Mucosa of rectum (tissue), 2 donors: ENCODE results near the gene CELF5.
"Not testable (repeated sequence)": the region's sequence is repeated elsewhere in the genome, so short reads cannot be mapped to it uniquely, and the experiment has no call there.

Experiments used
- H3K27ac ChIP-seq, 2 donors: one replicate each; pipeline ENCODE4 v1.7.0; 2013; ENCODE audit warnings: inconsistent platforms in 2 of 2, low read depth in 2 of 2, low read length in 2 of 2
- H3K27me3 ChIP-seq, 2 donors: one replicate each; pipeline ENCODE4 v1.7.0; 2013; ENCODE audit warnings: low read length in 2 of 2; ENCODE audit not compliant: control insufficient read depth in 2 of 2, insufficient read depth in 2 of 2
- H3K36me3 ChIP-seq, 2 donors: one replicate each; pipeline ENCODE4 v1.7.0; 2013; ENCODE audit warnings: low read length in 2 of 2; ENCODE audit not compliant: control insufficient read depth in 2 of 2, insufficient read depth in 2 of 2
- H3K4me1 ChIP-seq, 2 donors: one replicate each; pipeline ENCODE4 v1.7.0; 2013; ENCODE audit warnings: low read length in 2 of 2, mild to moderate bottlenecking in 1 of 2; ENCODE audit not compliant: control insufficient read depth in 2 of 2, insufficient read depth in 2 of 2
- H3K4me3 ChIP-seq, 2 donors: one replicate each; pipeline ENCODE4 v1.7.0; 2013; ENCODE audit warnings: low read length in 2 of 2
- H3K9ac ChIP-seq, 2 donors: one replicate each; pipeline ENCODE4 v1.7.0; 2013; ENCODE audit warnings: low read length in 2 of 2, low read depth in 1 of 2, mild to moderate bottlenecking in 1 of 2
- H3K9me3 ChIP-seq, 2 donors: one replicate each; pipeline ENCODE4 v1.7.0; 2013; ENCODE audit warnings: low read length in 2 of 2; ENCODE audit not compliant: control insufficient read depth in 2 of 2
- donor health status: healthy.
- donor health status: Normal muscosa, but diverticular disease.

CELF5 gene

DNA sequence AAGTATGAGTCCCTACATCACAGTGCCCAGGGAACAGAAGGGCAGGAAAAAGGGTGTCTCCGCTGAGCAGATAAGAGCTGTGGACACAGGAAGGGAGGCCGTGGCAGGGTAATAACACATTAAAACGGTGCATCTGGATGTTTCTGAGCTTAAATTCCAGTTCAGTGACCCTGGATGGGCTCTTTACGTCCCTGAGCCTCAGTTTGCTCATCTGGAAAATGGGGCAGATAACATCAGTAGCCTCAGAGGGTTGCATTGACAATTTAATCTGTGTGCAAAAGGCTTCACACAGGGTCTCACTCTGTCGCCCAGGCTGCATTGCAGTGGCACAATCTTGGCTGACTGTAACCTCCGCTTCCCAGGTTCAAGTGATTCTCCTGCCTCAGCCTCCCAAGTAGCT is 58.1 kb downstream of the CELF5 start:
- no peaks in the 10 kb centered on the region for H3K36me3 ChIP-seq
- no peak overlapping the region for H3K9ac ChIP-seq
- H3K4me3 ChIP-seq: no peak overlapping the region
- no peaks in the 10 kb centered on the region for H3K9me3 ChIP-seq
- H3K27me3 ChIP-seq: peaks cover 0 to 4% of the 10 kb centered on the region in 2 donors
- H3K27ac ChIP-seq: no peak overlapping the region
- peaks cover 4 to 7% of the 10 kb centered on the region in 2 donors for H3K4me1 ChIP-seq

GRCh38 chr19:3283246-3283751 is 58.8 kb downstream of the CELF5 start:
- H3K27ac ChIP-seq: no peak overlapping the region
- no peak overlapping the region for H3K9ac ChIP-seq
- peaks cover 0 to 4% of the 10 kb centered on the region in 2 donors for H3K27me3 ChIP-seq
- H3K4me1 ChIP-seq: peaks cover 4 to 7% of the 10 kb centered on the region in 2 donors
- H3K4me3 ChIP-seq: no peak overlapping the region
- H3K9me3 ChIP-seq: no peaks in the 10 kb centered on the region
- no peaks in the 10 kb centered on the region for H3K36me3 ChIP-seq

DNA sequence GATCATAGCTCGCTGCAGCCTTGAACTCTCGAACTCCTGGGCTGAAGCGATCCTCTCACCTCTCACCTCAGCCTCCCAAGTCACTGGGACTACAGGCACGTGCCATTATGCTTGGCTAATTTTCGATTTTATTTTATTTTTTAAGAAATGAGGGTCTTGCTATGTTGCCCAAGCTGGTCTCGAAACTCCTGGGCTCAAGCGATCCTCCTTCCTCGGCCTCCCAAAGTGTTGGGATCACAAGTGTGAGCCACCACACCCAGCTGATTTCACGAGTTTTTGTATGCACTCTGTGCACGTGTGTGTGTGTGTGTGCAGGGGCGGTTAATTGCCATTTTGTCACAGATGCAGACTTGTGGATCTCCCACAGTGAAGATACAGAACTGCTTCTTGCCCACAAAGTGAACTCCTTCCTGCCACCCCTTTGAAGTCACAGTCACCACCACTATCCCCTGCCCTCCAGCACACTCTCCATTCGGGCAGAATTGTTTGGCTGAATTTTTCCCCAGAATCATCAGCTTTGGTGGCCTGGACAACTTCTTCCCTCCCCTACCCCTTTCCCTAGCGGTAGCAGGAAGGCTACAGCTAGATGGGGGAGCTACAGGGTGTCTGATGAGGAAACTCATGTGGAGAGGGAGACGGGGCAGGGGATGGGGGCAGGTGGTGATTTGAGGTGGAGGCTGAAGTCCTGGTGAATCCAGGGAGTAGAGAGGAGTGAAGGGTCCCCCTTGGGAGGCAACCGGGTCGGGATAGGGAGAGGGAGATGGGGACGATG is 59.6 kb downstream of the CELF5 start:
- Histone ChIP-seq H3K27me3 (peaks cover 0 to 4% of the 10 kb centered on the region in 2 donors), H3K27ac (peak overlapping the region; percentile 49 to 56), H3K4me3 (peak overlapping the region; percentile 61 to 62), H3K4me1 (peaks cover 4 to 7% of the 10 kb centered on the region in 2 donors), H3K9me3 (no peaks in the 10 kb centered on the region), H3K9ac (peak overlapping the region; percentile 57 to 60), H3K36me3 (no peaks in the 10 kb centered on the region)

DNA sequence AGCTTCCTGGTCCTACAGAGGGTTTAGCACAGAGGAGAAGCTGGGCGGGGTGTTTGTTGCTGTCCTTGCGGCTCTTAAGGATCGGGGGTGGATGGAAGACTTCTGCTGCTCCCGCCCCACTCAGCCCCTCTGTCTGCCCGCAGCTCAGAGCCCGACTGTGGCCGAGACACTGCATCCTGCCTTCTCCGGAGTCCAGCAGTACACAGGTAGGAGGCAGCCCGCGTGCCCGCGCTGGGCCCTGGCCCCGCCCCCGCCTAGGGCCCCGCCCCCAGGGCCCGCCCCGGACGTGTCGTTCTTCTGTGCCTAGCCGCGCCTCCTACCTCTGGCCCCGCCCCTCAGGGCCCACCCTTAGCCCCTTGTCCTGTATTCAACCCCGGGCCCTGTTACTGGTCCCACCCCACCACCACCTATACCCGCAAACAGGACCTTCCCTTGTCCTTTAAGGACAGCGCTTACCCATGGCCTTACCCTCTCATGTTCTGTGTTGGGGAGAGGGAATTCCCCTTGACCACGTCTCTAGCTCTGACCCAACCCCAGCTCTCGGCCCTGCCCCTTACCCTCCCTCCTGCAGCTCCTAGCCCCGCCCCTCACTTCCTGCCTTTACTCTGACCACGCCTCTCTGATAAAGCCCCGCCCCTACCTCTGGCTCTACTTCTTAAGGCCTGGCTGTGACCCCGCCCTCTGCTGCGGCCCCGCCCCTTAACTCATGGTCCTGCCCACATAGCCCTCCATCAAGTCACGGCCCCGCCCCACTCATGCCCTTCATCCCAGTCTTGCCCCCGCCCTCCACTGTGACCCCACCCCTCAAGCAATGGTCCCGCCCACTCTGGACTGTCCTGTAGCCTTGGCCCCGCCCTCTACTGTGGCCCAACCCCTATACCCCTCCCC is 60.5 kb downstream of the CELF5 start:
- no peaks in the 10 kb centered on the region for H3K9me3 ChIP-seq
- peak overlapping the region; percentile 49 to 76 for H3K27ac ChIP-seq
- no peaks in the 10 kb centered on the region for H3K36me3 ChIP-seq
- peaks cover 0 to 4% of the 10 kb centered on the region in 2 donors for H3K27me3 ChIP-seq
- H3K4me3 ChIP-seq: peak overlapping the region; percentile 61 to 62
- peaks cover 4 to 7% of the 10 kb centered on the region in 2 donors for H3K4me1 ChIP-seq
- peak overlapping the region; percentile 57 to 60 for H3K9ac ChIP-seq

- Histone ChIP-seq H3K9me3 (no peaks in the 10 kb centered on the region), H3K4me1 (peaks cover 4 to 7% of the 10 kb centered on the region in 2 donors), H3K9ac (no peak overlapping the region), H3K4me3 (peak overlapping the region in 1 of 2 donors; percentile 30), H3K36me3 (no peaks in the 10 kb centered on the region), H3K27me3 (peaks cover 0 to 4% of the 10 kb centered on the region in 2 donors), H3K27ac (no peak overlapping the region)
These were observed 61.3 kb downstream of the CELF5 start for GRCh38 chr19:3285647-3286176.

- Histone ChIP-seq H3K9ac (no peak overlapping the region), H3K4me3 (no peak overlapping the region), H3K9me3 (no peaks in the 10 kb centered on the region), H3K27ac (no peak overlapping the region), H3K36me3 (no peaks in the 10 kb centered on the region), H3K27me3 (peaks cover 0 to 4% of the 10 kb centered on the region in 2 donors), H3K4me1 (peaks cover 4 to 9% of the 10 kb centered on the region in 2 donors)
These were observed 63.4 kb downstream of the CELF5 start for GRCh38 chr19:3287814-3288213.

GRCh38 chr19:3288437-3288836 is 64.0 kb downstream of the CELF5 start:
- H3K36me3 ChIP-seq, H3K4me3 ChIP-seq, H3K27ac ChIP-seq, H3K27me3 ChIP-seq, H3K9me3 ChIP-seq, H3K9ac ChIP-seq: not testable (repeated sequence)
- H3K4me1 ChIP-seq: peaks cover 4 to 12% of the 10 kb centered on the region in 2 donors

DNA sequence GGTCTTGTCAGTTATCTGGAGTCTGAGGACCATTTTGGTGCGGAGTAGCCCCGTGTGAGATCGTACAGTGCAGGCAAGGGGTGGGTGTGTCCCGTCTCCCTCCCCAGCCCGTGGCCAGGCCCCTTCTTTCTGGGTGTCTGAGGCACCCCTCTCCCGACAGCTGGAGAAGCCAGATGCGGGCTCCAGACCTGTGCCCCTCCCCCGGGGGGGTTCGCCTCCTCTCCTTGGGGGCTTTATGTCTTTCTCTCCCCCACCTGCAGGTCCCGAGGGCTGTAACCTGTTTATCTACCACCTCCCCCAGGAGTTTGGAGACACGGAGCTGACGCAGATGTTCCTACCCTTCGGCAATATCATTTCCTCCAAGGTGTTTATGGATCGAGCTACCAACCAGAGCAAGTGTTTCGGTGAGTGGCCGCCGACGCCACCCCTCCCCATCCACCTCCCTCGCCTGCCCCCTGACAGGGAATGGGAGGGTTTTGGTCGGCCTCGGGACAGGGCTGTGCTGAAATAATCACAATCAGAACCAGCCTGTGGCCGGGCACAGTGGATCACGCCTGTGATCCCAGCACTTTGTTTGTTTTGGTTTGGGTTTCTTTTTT is 65.6 kb downstream of the CELF5 start:
- no peak overlapping the region for H3K27ac ChIP-seq
- peaks cover 0 to 5% of the 10 kb centered on the region in 2 donors for H3K4me1 ChIP-seq
- no peaks in the 10 kb centered on the region for H3K9me3 ChIP-seq
- no peak overlapping the region for H3K9ac ChIP-seq
- no peaks in the 10 kb centered on the region for H3K27me3 ChIP-seq
- no peak overlapping the region for H3K4me3 ChIP-seq
- no peaks in the 10 kb centered on the region for H3K36me3 ChIP-seq

DNA sequence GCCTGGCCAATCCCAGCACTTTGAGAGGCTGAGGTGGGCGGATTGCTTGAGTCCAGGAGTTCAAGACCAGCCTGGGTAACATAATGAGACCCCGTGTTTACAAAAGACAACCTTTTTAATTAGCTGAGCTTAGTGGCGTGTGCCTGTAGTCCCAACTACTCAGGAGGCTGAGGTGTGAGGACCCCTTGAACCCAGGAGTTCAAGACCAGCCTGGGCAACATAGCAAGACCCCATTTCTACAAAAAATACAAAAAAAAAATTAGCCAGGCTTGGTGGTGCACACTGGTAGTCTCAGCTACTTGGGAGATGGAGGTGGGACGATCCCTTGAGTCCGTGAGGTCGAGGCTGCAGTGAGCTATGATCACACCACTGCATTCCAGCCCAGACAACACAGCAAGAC is 66.4 kb downstream of the CELF5 start:
- not testable (repeated sequence) for H3K27me3 ChIP-seq

More for the DNA sequence above, 66.4 kb downstream of the CELF5 start:
- H3K4me1 ChIP-seq, H3K36me3 ChIP-seq, H3K27ac ChIP-seq, H3K9me3 ChIP-seq, H3K9ac ChIP-seq, H3K4me3 ChIP-seq: not testable (repeated sequence)
